Right renal cortex interstitium (tissue), 3 donors: ENCODE data around the gene CHD3. TPM values are rescaled to one million over a fixed set of nuclear protein-coding genes. Genes with fewer than 3 reads are reported as not detected.
"Not testable (repeated sequence)": the region's sequence is repeated elsewhere in the genome, so short reads cannot be mapped to it uniquely, and the experiment has no call there.

Experiments
- DNase-seq, 3 donors: peaks; one replicate each; pipeline ENCODE4 v3.0.0-alpha.2; 2013; ENCODE audit warnings: low read depth in 3 of 3, low spot score in 2 of 3
- polyA plus RNA-seq, 3 donors: library from polyadenylated mRNA; unstranded; fragments of 120-200 nt; gene quantifications; one replicate each; pipeline ENCODE4 v1.2.1, GENCODE V29; 2013; ENCODE audit not compliant: insufficient read length in 3 of 3

The CHD3 gene
- polyA plus RNA-seq, 3 donors = 139 to 161 (median 150) TPM

DNA sequence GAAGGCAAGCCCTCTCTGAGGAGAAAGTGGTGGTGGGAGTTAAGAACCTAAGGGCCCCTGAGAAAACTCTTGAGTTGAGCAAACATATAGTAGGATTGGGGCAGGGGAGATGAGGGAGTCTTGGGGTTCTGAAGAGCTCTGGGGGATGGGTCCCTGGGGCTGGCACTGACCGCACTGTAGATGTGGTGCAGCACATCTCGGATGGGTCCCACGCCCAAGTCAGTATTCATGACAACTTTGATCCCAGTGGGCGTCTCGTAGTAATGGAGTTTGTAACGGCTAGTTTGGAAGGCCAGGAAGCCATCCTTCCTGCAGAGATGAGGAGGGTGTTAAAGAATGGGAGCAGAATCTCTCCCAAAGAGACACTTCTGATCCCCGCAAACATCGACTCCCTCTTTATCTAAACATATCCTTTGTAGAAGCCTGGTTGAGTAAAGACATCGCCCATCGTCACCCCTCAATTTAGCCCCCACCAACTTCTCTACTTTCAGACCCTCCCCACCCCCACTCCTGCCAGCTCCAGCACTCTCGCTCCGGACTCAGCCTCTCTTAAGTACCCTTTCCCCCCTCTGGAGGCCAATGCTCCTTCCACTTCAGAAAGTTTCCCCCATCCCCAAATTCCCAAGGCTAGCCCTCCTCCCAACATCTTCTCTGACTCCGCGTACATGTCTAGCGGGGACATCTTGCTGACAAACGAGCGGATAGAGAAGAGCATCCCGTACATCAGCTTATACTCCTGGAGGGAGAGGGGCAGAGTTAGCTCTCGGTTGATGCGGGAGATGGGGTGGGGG is 42.4 kb downstream of the CHD3 start:
- DNase-seq = no peak

DNA sequence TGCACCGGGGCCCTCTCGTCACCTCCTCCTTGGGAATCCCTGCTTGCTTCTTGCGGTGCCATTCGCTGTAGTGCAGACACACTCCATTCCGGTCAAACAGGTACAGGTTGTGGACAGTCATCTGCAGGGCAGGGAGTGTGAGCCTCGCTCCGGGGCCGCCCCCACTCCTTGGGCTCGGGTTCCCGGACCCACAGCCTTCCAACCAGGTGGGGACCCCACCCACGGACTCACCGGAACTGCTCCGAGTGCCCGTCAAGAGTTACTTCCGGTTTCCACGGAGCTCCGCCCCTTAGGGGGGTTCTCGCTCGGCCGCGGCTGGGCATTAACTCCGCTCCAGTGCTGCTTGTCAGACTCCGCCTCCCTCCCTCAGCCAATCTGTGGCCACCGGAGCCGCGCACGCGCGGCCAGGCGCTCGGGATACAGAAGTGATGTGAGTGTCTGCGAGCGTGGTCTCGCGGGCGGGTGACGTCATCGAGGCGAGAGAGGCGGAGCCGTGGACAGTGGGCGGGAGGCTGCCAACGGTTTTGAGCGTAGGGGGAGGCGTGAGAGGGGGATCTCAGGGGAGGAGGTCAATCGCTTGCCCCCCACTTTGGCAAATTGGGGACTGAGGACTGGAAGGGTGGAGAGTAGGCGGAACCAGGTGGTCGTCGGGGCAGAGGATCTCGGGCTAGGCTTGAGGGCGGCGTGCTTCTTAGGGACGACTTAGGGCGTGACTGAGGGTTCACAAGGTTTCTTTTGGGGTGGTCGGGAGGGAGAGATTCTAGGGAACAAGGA is 43.3 kb downstream of the CHD3 start, which contains the start of the genes CNTROB and TRAPPC1:
TSS of gene CNTROB (plus strand) at position 498 of the 774 bp plus-strand sequence. CDS start 874 bp downstream, outside the sequence.
TSS of gene TRAPPC1 (minus strand) at position 238 of the 774 bp plus-strand sequence. CDS start at position 121, 117 bp downstream.
- peak; percentile 97 to 98 (median 98) for DNase-seq

DNA sequence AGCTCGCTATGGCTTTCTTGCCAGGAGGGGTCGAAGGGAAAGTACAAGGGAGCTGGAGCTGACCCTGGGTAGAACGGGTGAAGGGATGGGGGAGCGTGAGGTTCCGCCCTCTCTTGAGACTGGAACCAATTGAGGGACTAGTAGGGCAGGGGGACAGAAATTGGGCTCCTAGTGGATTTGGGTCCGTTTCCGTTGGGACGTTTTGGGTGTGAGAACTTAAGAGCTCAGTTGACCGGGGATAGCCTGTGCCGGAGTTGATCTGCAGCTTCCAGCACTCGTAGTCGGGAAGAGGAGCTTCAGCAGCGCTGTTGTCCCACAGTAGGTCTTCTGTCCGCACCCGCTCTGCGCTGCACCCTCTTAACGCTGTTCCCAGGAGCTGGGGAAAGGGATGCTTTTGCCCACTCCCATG is 43.9 kb downstream of the CHD3 start:
- peak in 1 of 3 donors; percentile 15 for DNase-seq

DNA sequence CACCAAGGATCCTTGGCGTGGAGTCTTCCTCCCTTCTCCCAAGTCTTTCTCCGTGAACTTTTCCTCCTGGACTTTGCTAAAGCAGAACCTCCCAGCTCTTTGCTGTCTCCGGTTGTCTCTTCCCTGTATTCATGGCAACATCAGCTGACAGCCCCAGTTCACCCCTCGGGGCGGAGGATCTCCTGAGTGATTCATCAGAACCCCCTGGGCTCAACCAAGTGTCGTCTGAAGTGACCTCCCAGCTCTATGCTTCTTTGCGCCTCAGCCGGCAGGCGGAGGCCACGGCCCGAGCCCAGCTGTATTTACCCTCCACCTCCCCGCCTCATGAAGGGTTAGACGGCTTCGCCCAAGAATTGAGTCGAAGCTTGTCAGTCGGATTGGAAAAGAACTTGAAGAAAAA is 44.4 kb downstream of the CHD3 start:
- peak in 1 of 3 donors; percentile 16 for DNase-seq

DNA sequence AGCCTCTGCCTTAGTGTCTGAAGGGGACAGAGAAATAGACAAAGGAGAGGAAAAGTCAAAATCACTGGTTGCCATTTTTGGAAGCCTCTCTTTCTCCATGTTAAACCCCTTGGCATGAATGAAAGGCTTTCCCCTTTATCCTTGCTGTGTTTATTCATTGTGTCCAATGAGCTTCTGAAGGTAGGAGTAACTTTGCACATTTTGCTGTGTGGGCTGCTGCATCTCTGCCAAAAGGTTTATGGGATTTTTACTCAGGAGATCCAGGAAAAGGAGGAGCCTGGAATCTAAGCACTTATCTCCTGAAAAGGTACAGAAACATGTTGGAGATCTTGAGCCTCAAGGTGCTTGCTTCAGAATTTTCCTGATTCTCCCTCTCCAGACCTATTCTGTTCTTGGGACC is 47.3 kb downstream of the CHD3 start:
- no peak for DNase-seq

DNA sequence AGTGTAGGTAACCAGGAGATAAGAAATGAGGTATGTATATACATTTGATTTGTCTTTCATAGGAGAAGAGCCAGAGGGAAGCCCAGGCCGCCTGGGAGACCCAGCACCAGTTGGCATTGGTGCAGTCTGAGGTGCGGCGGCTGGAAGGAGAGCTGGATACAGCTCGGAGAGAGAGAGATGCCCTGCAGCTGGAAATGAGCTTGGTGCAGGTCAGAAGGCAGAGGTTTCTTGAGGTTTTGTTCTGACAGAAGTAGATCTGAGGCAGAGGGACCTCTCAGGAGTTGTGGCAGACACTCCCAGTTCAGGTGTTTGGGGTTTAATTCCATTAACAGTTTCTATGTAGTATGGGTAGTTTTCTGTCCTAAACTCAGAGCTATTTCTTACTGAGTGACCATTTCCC is 51.4 kb downstream of the CHD3 start:
- no peak for DNase-seq

DNA sequence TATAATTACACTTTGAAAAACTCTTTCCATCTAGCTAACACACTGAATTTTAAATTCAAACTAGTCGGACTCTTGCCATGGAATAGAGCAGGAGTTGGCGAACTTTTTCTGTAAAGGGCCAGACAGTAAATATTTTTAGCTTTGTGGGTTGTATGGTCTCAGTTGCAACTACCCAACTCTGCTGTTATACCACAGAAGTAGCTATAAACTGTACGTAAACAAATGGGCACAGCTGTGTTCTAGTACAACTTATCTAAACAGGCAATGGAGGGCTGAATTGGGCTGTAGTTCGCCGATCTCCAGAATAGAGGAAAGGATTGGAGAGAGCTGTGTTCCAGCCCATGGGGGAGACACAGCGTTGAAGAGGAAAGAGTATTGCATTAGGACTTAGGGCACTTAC is 52.2 kb downstream of the CHD3 start:
- DNase-seq = no peak

DNA sequence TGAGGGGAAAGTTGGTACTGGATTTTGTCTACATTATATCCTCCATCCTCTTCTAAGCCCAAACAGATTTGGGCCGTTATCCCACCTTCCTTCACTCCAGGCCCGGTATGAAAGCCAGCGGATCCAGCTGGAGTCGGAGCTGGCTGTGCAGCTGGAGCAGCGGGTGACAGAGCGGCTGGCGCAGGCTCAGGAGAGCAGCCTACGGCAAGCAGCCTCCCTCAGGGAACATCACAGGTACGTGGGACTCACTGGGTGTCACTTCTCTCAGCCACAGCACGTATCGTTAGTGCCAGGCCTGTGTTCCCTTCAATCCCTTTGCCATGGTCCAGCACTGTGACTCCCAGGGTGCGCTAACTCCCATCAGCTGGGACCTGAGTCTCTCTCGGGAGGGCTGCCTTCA is 54.7 kb downstream of the CHD3 start:
- DNase-seq = no peak

DNA sequence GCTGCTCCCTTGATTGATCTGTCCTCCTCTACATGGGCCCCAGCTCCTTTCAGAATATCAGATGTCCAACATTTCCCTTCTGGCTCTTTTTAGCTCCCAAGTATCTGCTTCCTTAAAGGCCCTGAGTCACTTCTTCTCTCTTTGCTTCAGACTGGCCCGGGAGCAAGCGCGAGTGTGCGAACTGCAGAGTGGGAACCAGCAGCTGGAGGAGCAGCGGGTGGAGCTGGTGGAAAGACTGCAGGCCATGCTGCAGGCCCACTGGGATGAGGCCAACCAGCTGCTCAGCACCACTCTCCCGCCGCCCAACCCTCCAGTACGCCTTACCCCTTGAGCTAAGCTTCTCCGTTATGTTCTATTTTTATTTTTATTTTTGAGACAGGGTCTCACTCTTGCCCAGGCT is 55.7 kb downstream of the CHD3 start:
- DNase-seq = no peak

DNA sequence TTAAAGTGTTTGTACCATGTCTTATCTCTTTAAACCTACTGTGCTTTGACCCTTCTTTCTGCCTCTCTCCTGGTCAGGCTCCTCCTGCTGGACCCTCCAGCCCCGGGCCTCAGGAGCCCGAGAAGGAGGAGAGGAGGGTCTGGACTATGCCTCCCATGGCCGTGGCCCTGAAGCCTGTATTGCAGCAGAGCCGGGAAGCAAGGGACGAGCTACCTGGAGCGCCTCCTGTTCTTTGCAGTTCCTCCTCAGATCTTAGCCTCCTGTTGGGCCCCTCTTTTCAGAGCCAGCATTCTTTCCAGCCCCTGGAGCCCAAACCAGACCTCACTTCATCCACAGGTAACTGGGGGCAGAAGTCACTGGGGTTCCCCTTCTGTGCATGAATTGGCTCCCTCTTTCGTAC is 57.1 kb downstream of the CHD3 start:
- no peak for DNase-seq

DNA sequence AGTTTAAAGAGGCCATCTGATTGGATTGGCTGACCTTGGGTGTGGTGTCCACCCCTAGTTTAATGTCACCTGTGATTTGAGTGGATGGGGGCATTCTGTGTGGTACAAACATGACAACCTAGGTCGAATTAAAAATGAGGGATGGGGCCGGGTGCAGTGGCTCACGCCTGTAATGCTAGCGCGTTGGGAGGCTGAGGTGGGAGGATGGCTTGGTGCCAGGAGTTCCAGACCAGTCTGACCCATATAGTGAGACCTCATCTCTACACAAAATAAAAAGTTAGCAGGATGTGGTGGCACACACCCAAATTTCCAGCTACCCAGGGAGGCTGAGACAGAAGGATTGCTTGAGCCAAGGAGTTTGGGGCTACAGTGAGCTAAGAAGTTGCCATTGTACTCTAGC is 57.9 kb downstream of the CHD3 start:
- DNase-seq = no peak

DNA sequence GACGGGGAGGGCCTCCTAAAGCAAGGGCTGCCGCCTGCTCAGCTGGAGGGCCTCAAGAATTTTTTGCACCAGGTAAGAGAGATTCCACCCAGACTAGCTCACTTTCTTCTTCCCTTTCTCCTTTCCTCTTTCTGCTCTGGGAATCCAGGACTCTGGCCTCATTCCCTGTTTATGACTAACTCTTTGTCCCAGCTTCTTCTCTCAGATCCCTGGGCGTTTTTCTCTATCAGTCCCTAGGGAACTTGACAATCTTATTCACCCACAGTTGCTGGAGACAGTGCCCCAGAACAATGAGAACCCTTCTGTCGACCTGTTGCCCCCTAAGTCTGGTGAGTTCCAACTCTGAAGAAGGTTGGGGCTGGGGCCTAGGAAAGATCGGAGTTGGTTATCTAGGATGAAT is 59.1 kb downstream of the CHD3 start:
- no peak for DNase-seq

DNA sequence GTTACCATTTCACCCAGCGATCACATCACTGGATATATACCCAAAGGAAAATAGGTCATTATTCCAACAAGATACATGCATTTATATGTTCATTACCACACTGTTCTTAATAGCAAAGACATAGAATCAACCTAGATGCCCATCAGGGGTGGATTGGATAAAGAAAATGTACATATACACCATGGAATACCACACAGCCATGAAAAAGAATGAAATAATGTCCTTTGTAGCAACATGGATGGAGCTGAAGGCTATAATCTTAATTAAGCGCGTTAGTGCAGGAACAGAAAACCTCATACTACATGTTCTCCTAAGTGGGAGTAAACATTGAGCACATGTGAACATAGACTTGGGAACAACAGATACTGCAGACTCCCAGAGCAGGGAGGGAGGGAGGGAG is 62.0 kb downstream of the CHD3 start:
- DNase-seq = no peak

DNA sequence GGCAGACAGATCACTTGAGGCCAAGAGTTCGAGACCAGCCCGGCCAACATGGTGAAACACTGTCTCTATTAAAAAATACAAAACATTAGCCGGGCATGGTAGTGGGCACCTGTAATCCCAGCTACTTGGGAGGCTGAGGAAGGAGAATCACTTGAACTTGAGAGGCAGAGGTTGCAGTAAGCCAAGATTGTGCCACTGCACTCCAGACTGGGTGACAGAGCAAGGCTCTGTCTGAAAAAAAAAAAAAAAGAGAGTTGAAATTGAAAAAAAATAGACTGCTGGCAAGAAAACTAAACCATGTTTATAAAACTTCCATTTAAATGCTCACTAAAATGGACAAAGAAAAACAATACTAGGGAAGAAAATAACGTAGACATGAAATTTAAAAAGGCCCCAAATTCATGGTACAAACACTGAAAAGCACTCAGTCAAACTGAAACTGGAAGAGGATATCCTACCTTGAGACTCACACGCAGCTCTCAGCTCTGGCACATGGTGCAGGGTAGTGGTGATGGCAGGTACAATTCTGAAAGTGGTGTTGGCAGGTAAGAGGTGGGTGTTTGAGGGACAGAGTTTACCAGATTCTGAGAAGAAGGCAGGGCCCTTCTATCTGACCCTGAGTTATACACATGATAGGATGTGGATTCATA is 62.7 kb downstream of the CHD3 start:
- no peak for DNase-seq

DNA sequence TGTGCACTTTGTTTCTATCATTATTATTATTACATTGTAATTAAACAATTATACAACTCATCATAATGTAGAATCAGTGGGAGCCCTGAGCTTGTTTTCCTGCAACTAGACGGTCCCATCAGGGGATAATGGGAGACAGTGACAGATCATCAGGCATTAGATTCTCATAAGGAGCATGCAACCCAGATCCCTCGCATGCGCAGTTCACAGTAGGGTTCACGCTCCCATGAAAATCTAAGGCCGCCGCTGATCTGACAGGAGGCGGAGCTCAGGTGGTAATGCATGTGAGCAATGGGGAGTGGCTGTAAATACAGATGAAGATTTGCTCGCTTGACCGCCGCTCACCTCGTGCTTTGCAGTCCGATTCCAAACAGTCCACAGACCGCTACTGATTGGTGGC is 64.7 kb downstream of the CHD3 start:
- DNase-seq = not testable (repeated sequence)

DNA sequence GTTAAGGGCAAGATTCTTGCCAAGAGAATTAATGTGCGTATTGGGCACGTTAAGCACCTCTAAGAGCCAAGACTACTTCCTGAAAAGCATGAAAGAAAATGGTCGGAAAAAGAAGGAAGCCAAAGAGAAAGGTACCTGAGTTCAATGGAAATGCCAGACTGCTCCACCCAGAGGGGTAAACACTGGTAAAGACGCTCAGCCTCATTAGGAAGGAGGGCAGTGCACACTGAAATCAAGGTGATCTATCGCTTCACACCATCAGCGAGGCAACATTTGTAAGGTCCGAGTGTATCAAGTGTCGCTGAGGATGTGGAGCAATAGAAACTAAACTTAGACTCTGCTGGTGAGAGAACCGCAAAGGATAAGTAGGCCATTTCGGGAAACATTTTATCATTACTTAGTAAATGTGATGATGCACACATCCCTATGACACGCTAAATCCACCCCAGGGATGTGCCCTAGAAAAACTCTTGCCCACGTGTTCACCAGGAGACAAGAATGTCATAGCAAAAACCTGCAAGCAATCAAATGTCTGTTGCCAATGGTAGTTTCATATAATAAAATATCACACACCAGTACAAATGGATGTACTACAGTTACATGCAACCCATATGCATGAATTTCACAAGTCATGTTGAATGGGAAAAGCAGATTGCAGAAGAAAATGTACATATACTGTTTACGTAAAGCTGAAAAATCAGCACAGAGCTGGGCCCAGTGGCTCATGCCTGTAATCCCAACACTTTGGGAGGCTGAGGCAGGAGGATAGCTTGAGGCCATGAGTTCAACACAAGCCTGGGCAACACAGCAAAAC is 67.0 kb downstream of the CHD3 start:
- DNase-seq = no peak

DNA sequence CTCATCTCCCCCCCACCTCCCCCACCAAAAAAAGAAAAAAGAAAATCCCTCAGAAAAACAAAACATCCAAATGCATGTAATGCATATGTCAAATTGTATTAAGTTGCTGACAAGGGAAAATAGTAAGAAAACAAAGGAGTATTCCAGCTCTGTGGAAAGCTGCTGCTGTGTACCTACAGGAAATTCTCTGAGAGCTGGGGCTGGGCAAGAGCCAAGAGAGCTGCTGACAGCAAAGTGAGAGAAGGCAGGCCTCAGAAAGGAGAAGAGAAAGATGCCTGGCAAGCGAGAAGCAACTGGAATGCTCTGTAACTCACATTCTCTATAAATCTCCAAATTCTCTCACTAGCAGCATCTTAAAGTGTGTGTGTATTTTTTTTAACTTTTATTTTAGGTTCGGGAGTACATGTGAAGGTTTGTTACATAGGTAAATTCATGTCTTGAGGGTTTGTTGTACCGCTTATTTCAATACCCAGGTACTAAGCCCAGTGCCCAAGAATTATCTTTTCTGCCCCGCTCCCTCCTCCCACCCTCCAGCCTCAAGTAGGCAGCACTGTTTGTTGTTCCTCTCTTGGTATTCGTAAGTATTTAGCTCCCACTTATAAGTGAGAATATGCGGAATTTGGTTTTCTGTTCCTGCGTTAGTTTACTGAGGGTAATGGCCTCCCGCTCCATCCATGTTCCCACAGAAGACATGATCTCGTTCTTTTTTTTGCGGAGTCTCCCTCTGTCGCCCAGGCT is 67.8 kb downstream of the CHD3 start:
- DNase-seq = peak in 1 of 3 donors; percentile 4

DNA sequence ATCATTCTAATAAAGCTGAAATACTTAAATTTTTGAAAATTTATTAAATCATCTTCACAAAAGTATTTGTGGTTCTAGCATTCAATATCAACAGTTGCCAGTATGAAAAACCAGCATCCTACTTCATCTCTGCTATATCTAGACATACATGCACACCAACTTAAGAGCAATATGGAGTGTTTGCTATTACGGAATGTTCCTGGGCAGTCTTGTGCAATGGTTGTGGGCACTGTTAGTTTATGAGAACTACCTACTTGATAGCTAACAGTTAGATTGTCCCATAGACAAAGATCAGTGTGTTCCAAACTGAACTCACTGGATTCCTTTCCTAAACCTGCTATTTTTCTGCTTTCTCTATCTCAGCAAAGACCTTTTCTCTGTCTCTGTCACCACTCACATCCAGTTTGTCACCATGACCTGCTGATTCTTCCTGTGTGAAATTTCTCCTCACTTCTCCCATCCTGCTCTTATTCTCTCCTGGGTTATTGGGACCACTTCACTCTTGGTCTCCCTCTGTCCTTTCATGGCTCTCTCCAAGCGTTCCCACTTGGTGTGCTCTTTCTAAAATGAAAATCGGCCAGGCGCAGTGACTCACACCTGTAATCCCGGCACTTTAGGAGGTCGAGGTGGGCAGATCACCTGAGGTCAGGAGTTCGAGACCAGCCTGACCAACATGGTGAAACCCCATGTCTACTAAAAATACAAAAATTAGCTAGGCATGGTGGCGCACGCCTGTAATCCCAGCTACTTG is 71.1 kb downstream of the CHD3 start:
- DNase-seq = no peak

DNA sequence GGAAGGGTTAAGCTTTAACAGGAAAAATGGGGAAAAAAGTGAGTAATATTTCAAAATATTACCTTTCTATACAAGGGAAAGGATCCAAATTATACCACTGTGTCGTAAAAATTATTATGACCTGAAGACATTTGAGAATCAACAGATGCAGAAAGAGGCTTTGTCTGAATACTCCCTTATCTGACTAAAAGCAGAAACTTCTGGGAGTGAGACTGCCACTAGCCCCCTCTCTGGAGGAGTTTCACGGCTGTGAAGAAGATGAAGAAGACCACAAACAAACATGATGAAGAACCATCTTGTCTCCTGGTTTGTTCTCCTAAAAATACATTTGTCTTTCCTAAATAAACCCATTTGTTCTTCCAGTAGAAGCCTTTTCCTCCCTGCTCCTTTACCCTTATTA is 72.8 kb downstream of the CHD3 start:
- no peak for DNase-seq
